Keratinocyte (primary cell): Measurements from ENCODE around the gene OTOA.

Experiments
- CTCF ChIP-seq, 3 experiments: IDR thresholded peaks in 1 of 3; conservative IDR thresholded peaks in 1 of 3; optimal IDR thresholded peaks in 1 of 3; 2 replicates in 2 of 3; 3 replicates in 1 of 3; pipeline versions ENCODE3 to v1.5.1; 2011; ENCODE audit warnings: low read length in 3 of 3, mild to moderate bottlenecking in 3 of 3, moderate library complexity in 2 of 3, control low read depth in 1 of 3, inconsistent platforms in 1 of 3; ENCODE audit not compliant: insufficient read depth in 2 of 3; ENCODE audit errors: extremely low read depth in 1 of 3
- EZH2 ChIP-seq: IDR thresholded peaks from one replicate; pipeline ENCODE4 v1.6.1; 2012; ENCODE audit warnings: inconsistent platforms, mild to moderate bottlenecking, low read length, moderate library complexity

DNA sequence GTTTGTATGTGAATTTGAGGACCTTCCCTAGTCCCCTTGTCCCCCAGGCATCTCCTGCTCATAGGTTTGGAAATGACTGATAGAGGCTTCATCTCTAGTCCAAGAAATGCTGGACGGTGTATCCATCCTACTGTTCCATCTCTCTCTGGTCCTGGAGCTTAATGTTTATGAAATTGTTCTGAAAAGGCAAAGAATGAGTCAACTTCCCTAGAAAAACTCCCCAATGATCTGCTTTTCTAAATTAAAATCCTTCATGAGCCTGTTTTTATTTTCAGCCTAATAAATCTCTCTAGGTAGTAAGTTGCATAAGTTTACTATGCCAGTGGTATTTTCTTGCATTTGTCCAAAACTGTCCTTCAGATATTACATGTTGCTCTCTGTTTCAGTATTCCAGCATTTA is 9.3 kb upstream of the OTOA start:
- TF ChIP-seq CTCF (optimal IDR thresholded peaks at IDR 0.05 in 1 of 3, IDR thresholded peaks at IDR 0.05 in 1 of 3, conservative IDR thresholded peaks at IDR 0.05 in 1 of 3; ENCODE audit: extremely low read depth in 1 of 3, insufficient read depth in 2 of 3, low read length in 3 of 3) (no peak), EZH2 (no peak)
